Measurements from ENCODE around the gene PLOD2.

PLOD2 gene

GRCh38 chr3:146177519-146177918 is 16.5 kb upstream of the PLOD2 start:
- Histone ChIP-seq H3K4me3 (ENCODE audit: low read length, poor library complexity, severe bottlenecking) (no peak overlapping the region), H3K4me2 (ENCODE audit: low read depth, low read length, poor library complexity, severe bottlenecking) (no peak overlapping the region), H3K9me2 (replicated peaks; ENCODE audit: low read depth, low read length) (no peaks in the 10 kb centered on the region), H3K36me3 (ENCODE audit: insufficient read depth, low read length) (no peaks in the 10 kb centered on the region), H3K4me1 (ENCODE audit: insufficient read depth, low read length, poor library complexity, severe bottlenecking) (no peaks in the 10 kb centered on the region), H4K20me1 (ENCODE audit: insufficient read depth, low read length, poor library complexity, severe bottlenecking) (no peaks in the 10 kb centered on the region), H3F3A (ENCODE audit: low read depth) (no peaks in the 10 kb centered on the region), H3K79me2 (ENCODE audit: insufficient read depth, low read length) (no peaks in the 10 kb centered on the region), H2AFZ (ENCODE audit: low read length) (no peak overlapping the region), H3K9me3 (ENCODE audit: insufficient read depth, low read depth, low read length) (no peaks in the 10 kb centered on the region; the same call in 1 of the 2 replicates), H3K9ac (ENCODE audit: low read depth, low read length, poor library complexity, severe bottlenecking) (no peak overlapping the region), H3K27me3 (ENCODE audit: insufficient read depth, low read length, poor library complexity, severe bottlenecking) (no peaks in the 10 kb centered on the region)
- TF ChIP-seq CTCF (conservative IDR thresholded peaks at IDR 0.05; ENCODE audit: low read length) (no peak), EZH2phosphoT487 (IDR thresholded peaks at IDR 0.05; ENCODE audit: borderline replicate concordance) (no peak)

GRCh38 chr3:146177072-146177471 is 16.1 kb upstream of the PLOD2 start:
- H4K20me1 ChIP-seq (ENCODE audit: insufficient read depth, low read length, poor library complexity, severe bottlenecking), result no peaks in the 10 kb centered on the region
- H3F3A ChIP-seq (ENCODE audit: low read depth), result no peaks in the 10 kb centered on the region
- no peaks in the 10 kb centered on the region for H3K36me3 ChIP-seq (ENCODE audit: insufficient read depth, low read length)
- no peaks in the 10 kb centered on the region for H3K79me2 ChIP-seq (ENCODE audit: insufficient read depth, low read length)
- TF ChIP-seq CTCF (conservative IDR thresholded peaks at IDR 0.05; ENCODE audit: low read length), result no peak
- H3K9me3 ChIP-seq (ENCODE audit: insufficient read depth, low read depth, low read length), result no peaks in the 10 kb centered on the region; the same call in 1 of the 2 replicates
- no peak overlapping the region for H3K4me2 ChIP-seq (ENCODE audit: low read depth, low read length, poor library complexity, severe bottlenecking)
- H3K4me3 ChIP-seq (ENCODE audit: low read length, poor library complexity, severe bottlenecking), result no peak overlapping the region
- no peak overlapping the region for H2AFZ ChIP-seq (ENCODE audit: low read length)
- H3K9ac ChIP-seq (ENCODE audit: low read depth, low read length, poor library complexity, severe bottlenecking), result no peak overlapping the region
- H3K4me1 ChIP-seq (ENCODE audit: insufficient read depth, low read length, poor library complexity, severe bottlenecking), result no peaks in the 10 kb centered on the region
- H3K27me3 ChIP-seq (ENCODE audit: insufficient read depth, low read length, poor library complexity, severe bottlenecking), result no peaks in the 10 kb centered on the region
- no peaks in the 10 kb centered on the region for H3K9me2 ChIP-seq (replicated peaks; ENCODE audit: low read depth, low read length)

GRCh38 chr3:146172586-146172985 is 11.6 kb upstream of the PLOD2 start:
- Histone ChIP-seq H4K20me1 (ENCODE audit: insufficient read depth, low read length, poor library complexity, severe bottlenecking) (no peaks in the 10 kb centered on the region), H3F3A (ENCODE audit: low read depth) (no peaks in the 10 kb centered on the region), H3K27me3 (ENCODE audit: insufficient read depth, low read length, poor library complexity, severe bottlenecking) (no peaks in the 10 kb centered on the region), H3K9ac (ENCODE audit: low read depth, low read length, poor library complexity, severe bottlenecking) (no peak overlapping the region), H3K4me3 (ENCODE audit: low read length, poor library complexity, severe bottlenecking) (no peak overlapping the region), H3K4me2 (ENCODE audit: low read depth, low read length, poor library complexity, severe bottlenecking) (no peak overlapping the region), H3K9me2 (replicated peaks; ENCODE audit: low read depth, low read length) (no peaks in the 10 kb centered on the region), H3K79me2 (ENCODE audit: insufficient read depth, low read length) (no peaks in the 10 kb centered on the region), H3K9me3 (ENCODE audit: insufficient read depth, low read depth, low read length) (no peaks in the 10 kb centered on the region), H2AFZ (ENCODE audit: low read length) (no peak overlapping the region), H3K4me1 (ENCODE audit: insufficient read depth, low read length, poor library complexity, severe bottlenecking) (no peaks in the 10 kb centered on the region), H3K36me3 (ENCODE audit: insufficient read depth, low read length) (no peaks in the 10 kb centered on the region)
- TF ChIP-seq EZH2phosphoT487 (IDR thresholded peaks at IDR 0.05; ENCODE audit: borderline replicate concordance) (no peak), CTCF (conservative IDR thresholded peaks at IDR 0.05; ENCODE audit: low read length) (no peak)
